NCI-H2227 (cell line): Measurements from ENCODE around the gene CDH11.

ENCODE experiments used
- DNase-seq: peaks from one replicate; lab custom pipeline; 2025; ENCODE audit not compliant: unreplicated experiment; lab: John Stamatoyannopoulos, UW

CDH11 gene

GRCh38 chr16:64919929-64920607 is 201.8 kb downstream of the CDH11 start:
- no peak for DNase-seq

GRCh38 chr16:64919141-64919540 is 202.7 kb downstream of the CDH11 start:
- no peak for DNase-seq

GRCh38 chr16:64916051-64916450 is 205.8 kb downstream of the CDH11 start:
- DNase-seq: no peak

- DNase-seq: no peak
These were observed 211.5 kb downstream of the CDH11 start for GRCh38 chr16:64910356-64910755.

- no peak for DNase-seq
These were observed 214.0 kb downstream of the CDH11 start for GRCh38 chr16:64907844-64908243.

- no peak for DNase-seq
These were observed 218.1 kb downstream of the CDH11 start for GRCh38 chr16:64903770-64904169.

GRCh38 chr16:64900517-64900916 is 221.3 kb downstream of the CDH11 start:
- no peak for DNase-seq

GRCh38 chr16:64900019-64900418 is 221.8 kb downstream of the CDH11 start:
- DNase-seq: no peak

- DNase-seq: no peak
These were observed 223.7 kb downstream of the CDH11 start for GRCh38 chr16:64898159-64898558.
